GM23338 (cell line): ENCODE data around the gene SLC17A8.

Experiments used
- CREB1 ChIP-seq: fragments of 250-450 bp; sonication (Bioruptor Pico); IDR thresholded peaks from 2 replicates; pipeline ENCODE4 v1.5.0; 2020; ENCODE audit warnings: low read depth, mild to moderate bottlenecking, moderate library complexity
- EZH2phosphoT487 ChIP-seq: fragments of 200-600 bp; sonication (generic); IDR thresholded peaks from one replicate; pipeline ENCODE4 v1.8.1; 2018; ENCODE audit warnings: antibody characterized with exemption; ENCODE audit not compliant: unreplicated experiment
- JUNB ChIP-seq: IDR thresholded peaks from one replicate; pipeline ENCODE4 v1.6.1; 2016; ENCODE audit warnings: antibody characterized with exemption; ENCODE audit not compliant: unreplicated experiment
- POLR2AphosphoS5 ChIP-seq: IDR thresholded peaks from 2 replicates; pipeline ENCODE4 v1.6.1; 2016; ENCODE audit warnings: antibody characterized with exemption, low read depth
- TF ChIP-seq, protein P1 (sequence below), 2 experiments: fragments of 200-600 bp in 1 of 2; sonication (generic) in 1 of 2; conservative IDR thresholded peaks; 2 replicates each; pipeline versions ENCODE4 v1.5.1 to v1.6.1; 2016 to 2017; ENCODE audit warnings: antibody characterized with exemption in 2 of 2, low read depth in 2 of 2, mild to moderate bottlenecking in 2 of 2, moderate library complexity in 1 of 2

- TF ChIP-seq, protein P1, sequence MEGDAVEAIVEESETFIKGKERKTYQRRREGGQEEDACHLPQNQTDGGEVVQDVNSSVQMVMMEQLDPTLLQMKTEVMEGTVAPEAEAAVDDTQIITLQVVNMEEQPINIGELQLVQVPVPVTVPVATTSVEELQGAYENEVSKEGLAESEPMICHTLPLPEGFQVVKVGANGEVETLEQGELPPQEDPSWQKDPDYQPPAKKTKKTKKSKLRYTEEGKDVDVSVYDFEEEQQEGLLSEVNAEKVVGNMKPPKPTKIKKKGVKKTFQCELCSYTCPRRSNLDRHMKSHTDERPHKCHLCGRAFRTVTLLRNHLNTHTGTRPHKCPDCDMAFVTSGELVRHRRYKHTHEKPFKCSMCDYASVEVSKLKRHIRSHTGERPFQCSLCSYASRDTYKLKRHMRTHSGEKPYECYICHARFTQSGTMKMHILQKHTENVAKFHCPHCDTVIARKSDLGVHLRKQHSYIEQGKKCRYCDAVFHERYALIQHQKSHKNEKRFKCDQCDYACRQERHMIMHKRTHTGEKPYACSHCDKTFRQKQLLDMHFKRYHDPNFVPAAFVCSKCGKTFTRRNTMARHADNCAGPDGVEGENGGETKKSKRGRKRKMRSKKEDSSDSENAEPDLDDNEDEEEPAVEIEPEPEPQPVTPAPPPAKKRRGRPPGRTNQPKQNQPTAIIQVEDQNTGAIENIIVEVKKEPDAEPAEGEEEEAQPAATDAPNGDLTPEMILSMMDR (conservative IDR thresholded peaks at IDR 0.05; ENCODE audit: low read depth in 2 of 2): no peak
- TF ChIP-seq EZH2phosphoT487 (no peak), POLR2AphosphoS5 (no peak), JUNB (no peak), CREB1 (no peak)
Measured at GRCh38 chr12:100372853-100373640, 16.2 kb downstream of the SLC17A8 start.
